Activated T-helper 17 cell treated with anti-CD3 and anti-CD28 coated beads, Interleukin-2, amount 50 U/mL, for 72 hours (primary cell): ENCODE measurements around the gene CDK14. TPM values are rescaled to one million over a fixed set of nuclear protein-coding genes. Genes with fewer than 3 reads are reported as not detected.
"Not testable (repeated sequence)": the region's sequence is repeated elsewhere in the genome, so short reads cannot be mapped to it uniquely, and the experiment has no call there.

Source experiments
- ATAC-seq: fragments of 150-1000 bp; cut with Tn5 transposase; replicated peaks from 2 replicates; pipeline ENCODE4 v1.10.0; 2021; ENCODE audit warnings: mild to moderate bottlenecking, moderate library complexity
- H3K27ac Mint-ChIP-seq: one replicate; pipeline ENCODE4 v1.8.0; 2022; ENCODE audit warnings: mixed read lengths
- H3K27me3 Mint-ChIP-seq: one replicate; pipeline ENCODE4 v1.8.0; 2022; ENCODE audit warnings: mixed read lengths
- H3K36me3 Mint-ChIP-seq: one replicate; pipeline ENCODE4 v1.8.0; 2022; ENCODE audit warnings: low read depth, mild to moderate bottlenecking, mixed read lengths
- H3K4me1 Mint-ChIP-seq: one replicate; pipeline ENCODE4 v1.8.0; 2022; ENCODE audit warnings: mixed read lengths
- H3K4me3 Mint-ChIP-seq: one replicate; pipeline ENCODE4 v1.8.0; 2022; ENCODE audit warnings: mild to moderate bottlenecking, mixed read lengths
- H3K9me3 Mint-ChIP-seq: one replicate; pipeline ENCODE4 v1.8.0; 2022; ENCODE audit warnings: mixed read lengths
- total RNA-seq, 2 donors: library from RNA; stranded (reverse); gene quantifications; one replicate each; pipeline ENCODE4 v1.2.3, GENCODE V29; 2022

Gene CDK14
- total RNA-seq, 2 donors from 2014 or later: 0.04 to 1.4 TPM

GRCh38 chr7:90792301-90792700, 196.2 kb downstream of the CDK14 start:
- no peak for ATAC-seq
- H3K27me3 Mint-ChIP-seq: no peaks in the 10 kb centered on the region
- no peak overlapping the region for H3K27ac Mint-ChIP-seq
- no peaks in the 10 kb centered on the region for H3K4me1 Mint-ChIP-seq
- peaks cover 20% of the 10 kb centered on the region for H3K9me3 Mint-ChIP-seq
- H3K4me3 Mint-ChIP-seq: no peak overlapping the region
- H3K36me3 Mint-ChIP-seq: no peaks in the 10 kb centered on the region

- not testable (repeated sequence) for H3K36me3 Mint-ChIP-seq, H3K27ac Mint-ChIP-seq, H3K4me1 Mint-ChIP-seq, H3K4me3 Mint-ChIP-seq, ATAC-seq, H3K27me3 Mint-ChIP-seq
- H3K9me3 Mint-ChIP-seq: peaks cover 24% of the 10 kb centered on the region
Observed at GRCh38 chr7:90794234-90794633, 198.1 kb downstream of the CDK14 start.

GRCh38 chr7:90797596-90797995, 201.5 kb downstream of the CDK14 start:
- Mint-ChIP-seq H3K27ac (no peak overlapping the region), H3K36me3 (no peaks in the 10 kb centered on the region), H3K9me3 (peaks cover 24% of the 10 kb centered on the region), H3K4me3 (no peak overlapping the region), H3K4me1 (no peaks in the 10 kb centered on the region), H3K27me3 (no peaks in the 10 kb centered on the region)
- no peak for ATAC-seq

- Mint-ChIP-seq H3K27me3 (no peaks in the 10 kb centered on the region), H3K36me3 (no peaks in the 10 kb centered on the region)
Observed at GRCh38 chr7:90804370-90804769, 208.2 kb downstream of the CDK14 start.

GRCh38 chr7:90815552-90815951, 219.4 kb downstream of the CDK14 start:
- not testable (repeated sequence) for H3K36me3 Mint-ChIP-seq, H3K4me1 Mint-ChIP-seq, ATAC-seq, H3K4me3 Mint-ChIP-seq, H3K27ac Mint-ChIP-seq, H3K27me3 Mint-ChIP-seq
- peaks cover 16% of the 10 kb centered on the region for H3K9me3 Mint-ChIP-seq

More at GRCh38 chr7:90804370-90804769, 208.2 kb downstream of the CDK14 start:
- Mint-ChIP-seq H3K4me3 (no peak overlapping the region), H3K9me3 (peaks cover 18% of the 10 kb centered on the region), H3K27ac (no peak overlapping the region), H3K4me1 (no peaks in the 10 kb centered on the region)
- no peak for ATAC-seq

- H3K4me3 Mint-ChIP-seq: no peak overlapping the region
- H3K9me3 Mint-ChIP-seq: peaks cover 17% of the 10 kb centered on the region
- H3K27me3 Mint-ChIP-seq: no peaks in the 10 kb centered on the region
- H3K4me1 Mint-ChIP-seq: no peaks in the 10 kb centered on the region
- H3K27ac Mint-ChIP-seq: no peak overlapping the region
- ATAC-seq: peak; percentile 93
- H3K36me3 Mint-ChIP-seq: no peaks in the 10 kb centered on the region
Observed at GRCh38 chr7:90816511-90817142, 220.5 kb downstream of the CDK14 start.

- Mint-ChIP-seq H3K9me3 (peaks cover 22% of the 10 kb centered on the region), H3K4me1 (no peaks in the 10 kb centered on the region), H3K27me3 (no peaks in the 10 kb centered on the region), H3K4me3 (no peak overlapping the region), H3K36me3 (no peaks in the 10 kb centered on the region), H3K27ac (no peak overlapping the region)
- ATAC-seq: no peak
Observed at GRCh38 chr7:90817151-90817550, 221.0 kb downstream of the CDK14 start.

- ATAC-seq: no peak
- Mint-ChIP-seq H3K27me3 (no peaks in the 10 kb centered on the region), H3K4me3 (no peak overlapping the region), H3K4me1 (no peaks in the 10 kb centered on the region), H3K36me3 (no peaks in the 10 kb centered on the region), H3K27ac (no peak overlapping the region), H3K9me3 (peaks cover 26% of the 10 kb centered on the region)
Observed at GRCh38 chr7:90817846-90818245, 221.7 kb downstream of the CDK14 start.

GRCh38 chr7:90818341-90818740, 222.2 kb downstream of the CDK14 start:
- Mint-ChIP-seq H3K4me1 (no peaks in the 10 kb centered on the region), H3K4me3 (no peak overlapping the region), H3K9me3 (peaks cover 26% of the 10 kb centered on the region), H3K27me3 (no peaks in the 10 kb centered on the region), H3K36me3 (no peaks in the 10 kb centered on the region), H3K27ac (no peak overlapping the region)
- no peak for ATAC-seq

GRCh38 chr7:90821961-90822620, 226.0 kb downstream of the CDK14 start:
- H3K9me3 Mint-ChIP-seq: peaks cover 18% of the 10 kb centered on the region
- no peak for ATAC-seq

GRCh38 chr7:90824386-90825307, 228.5 kb downstream of the CDK14 start:
- no peak for ATAC-seq
- Mint-ChIP-seq H3K9me3 (peaks cover 19% of the 10 kb centered on the region), H3K36me3 (no peaks in the 10 kb centered on the region), H3K27ac (no peak overlapping the region), H3K27me3 (no peaks in the 10 kb centered on the region), H3K4me1 (no peaks in the 10 kb centered on the region), H3K4me3 (no peak overlapping the region)

More at GRCh38 chr7:90821961-90822620, 226.0 kb downstream of the CDK14 start:
- Mint-ChIP-seq H3K4me1 (no peaks in the 10 kb centered on the region), H3K4me3 (no peak overlapping the region), H3K36me3 (no peaks in the 10 kb centered on the region), H3K27ac (no peak overlapping the region), H3K27me3 (no peaks in the 10 kb centered on the region)

GRCh38 chr7:90825779-90826178, 229.7 kb downstream of the CDK14 start:
- Mint-ChIP-seq H3K4me3 (no peak overlapping the region), H3K27me3 (no peaks in the 10 kb centered on the region), H3K36me3 (no peaks in the 10 kb centered on the region), H3K9me3 (peaks cover 16% of the 10 kb centered on the region), H3K27ac (no peak overlapping the region), H3K4me1 (no peaks in the 10 kb centered on the region)
- no peak for ATAC-seq

- Mint-ChIP-seq H3K9me3 (peaks cover 7% of the 10 kb centered on the region), H3K4me1 (no peaks in the 10 kb centered on the region), H3K27ac (no peak overlapping the region), H3K27me3 (no peaks in the 10 kb centered on the region), H3K36me3 (no peaks in the 10 kb centered on the region), H3K4me3 (no peak overlapping the region)
- no peak for ATAC-seq
Observed at GRCh38 chr7:90828601-90829000, 232.5 kb downstream of the CDK14 start.

GRCh38 chr7:90830308-90830707, 234.2 kb downstream of the CDK14 start:
- ATAC-seq: no peak
- Mint-ChIP-seq H3K27me3 (no peaks in the 10 kb centered on the region), H3K9me3 (peaks cover 13% of the 10 kb centered on the region), H3K36me3 (no peaks in the 10 kb centered on the region), H3K4me3 (no peak overlapping the region), H3K27ac (no peak overlapping the region), H3K4me1 (no peaks in the 10 kb centered on the region)
